SW480 (cell line): ENCODE measurements around the gene ANKLE2.
A peak's percentile ranks its signal among the peaks of the same experiment; 100 is the strongest.

Experiments
- DNase-seq: peaks from one replicate; pipeline ENCODE4 v3.0.0-alpha.2; 2016; ENCODE audit warnings: low spot score

ANKLE2 gene

DNA sequence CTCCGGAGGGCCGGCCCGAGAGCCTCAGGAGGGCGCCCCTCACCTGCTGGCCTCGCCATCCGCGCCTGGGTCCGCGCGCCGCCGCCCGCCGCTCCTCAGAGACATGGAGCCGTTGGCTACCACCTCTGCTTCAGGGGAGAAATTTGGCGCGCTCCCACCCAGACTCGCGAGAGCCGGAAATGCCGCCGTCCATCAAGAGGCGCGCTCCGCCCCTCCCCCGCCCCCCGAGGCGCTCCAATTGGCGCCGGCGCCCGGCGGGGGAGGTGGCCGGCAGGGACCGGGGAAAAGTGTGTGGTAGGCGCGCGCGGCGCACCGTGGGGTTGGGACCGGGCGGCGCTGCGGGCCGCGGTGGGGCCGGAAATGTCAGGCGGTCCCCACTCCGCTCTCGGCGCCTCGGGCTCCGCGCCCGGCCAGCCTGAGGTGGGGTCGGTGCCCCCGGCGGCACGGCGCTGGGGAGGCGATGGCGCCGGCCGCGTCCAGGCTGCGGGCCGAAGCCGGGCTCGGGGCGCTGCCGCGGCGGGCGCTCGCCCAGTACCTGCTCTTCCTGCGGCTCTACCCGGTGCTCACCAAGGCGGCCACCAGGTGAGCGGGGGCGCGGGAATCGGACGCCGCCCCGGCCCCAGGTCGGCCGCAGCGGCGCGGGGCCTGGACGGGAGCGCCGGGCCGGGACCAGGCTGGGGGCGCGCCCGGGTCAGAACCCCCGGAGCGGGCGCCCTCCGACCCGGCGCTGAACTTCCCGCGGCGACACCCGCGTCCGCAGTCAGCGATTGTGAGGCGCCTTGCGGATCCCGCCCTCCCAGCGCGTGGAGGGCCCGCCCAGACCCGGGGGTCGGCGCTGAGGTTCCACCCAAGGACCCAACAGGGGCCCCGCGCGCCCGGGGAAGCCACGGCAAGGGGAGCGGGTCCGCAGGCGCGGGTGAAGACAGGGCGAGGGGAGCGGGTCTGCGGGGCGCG lies 74.1 kb downstream of the ANKLE2 start, which contains the start of the genes POLE and PXMP2:
Gene POLE, minus strand, starts transcription at position 132 of the 954 bp plus-strand sequence. Its CDS starts 27 bp downstream, at position 105.
Gene PXMP2, plus strand, starts transcription at position 377 of the 954 bp plus-strand sequence. Its CDS starts 84 bp downstream, at position 461.
- DNase-seq: peak; percentile 90

DNA sequence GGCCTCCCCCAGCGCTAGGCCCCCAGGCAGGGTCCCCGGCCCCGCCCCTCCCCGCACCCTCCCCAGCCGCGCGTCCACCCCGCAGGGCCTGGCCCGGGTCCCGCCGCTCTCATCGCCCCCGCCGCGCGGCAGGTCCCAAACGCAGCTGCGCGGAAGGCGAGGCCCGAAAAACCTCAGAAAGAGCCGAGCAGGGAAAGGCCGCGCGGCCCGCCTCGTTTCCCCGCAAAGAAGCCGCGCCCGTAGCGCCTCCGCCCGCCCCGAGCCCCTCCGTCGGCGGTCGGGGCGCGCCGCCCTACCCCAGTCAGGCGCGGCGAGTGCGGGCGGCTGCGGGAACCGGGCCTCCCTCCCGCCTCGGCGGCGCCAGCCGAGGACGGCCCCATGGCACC lies 74.8 kb downstream of the ANKLE2 start:
- DNase-seq: peak; percentile 19

DNA sequence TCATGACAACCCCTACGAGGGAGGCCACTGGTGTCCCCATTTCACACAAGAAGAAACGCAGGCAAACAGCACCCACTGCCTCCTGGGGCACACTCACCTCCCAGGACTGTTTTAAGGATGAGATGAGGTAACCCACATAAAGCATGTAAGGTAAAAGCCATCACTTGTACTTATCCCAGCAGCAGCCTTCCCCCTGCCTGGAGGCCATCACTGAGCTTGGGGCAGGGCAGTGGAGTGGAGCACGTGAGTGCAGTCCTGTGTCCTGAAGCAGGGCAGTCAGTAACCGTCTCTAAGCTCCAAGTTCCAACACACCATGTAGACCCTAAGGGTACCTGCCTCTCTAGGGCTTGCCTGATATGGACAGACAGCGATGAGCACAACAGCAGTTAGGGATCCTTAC lies 76.2 kb downstream of the ANKLE2 start:
- DNase-seq: no peak

DNA sequence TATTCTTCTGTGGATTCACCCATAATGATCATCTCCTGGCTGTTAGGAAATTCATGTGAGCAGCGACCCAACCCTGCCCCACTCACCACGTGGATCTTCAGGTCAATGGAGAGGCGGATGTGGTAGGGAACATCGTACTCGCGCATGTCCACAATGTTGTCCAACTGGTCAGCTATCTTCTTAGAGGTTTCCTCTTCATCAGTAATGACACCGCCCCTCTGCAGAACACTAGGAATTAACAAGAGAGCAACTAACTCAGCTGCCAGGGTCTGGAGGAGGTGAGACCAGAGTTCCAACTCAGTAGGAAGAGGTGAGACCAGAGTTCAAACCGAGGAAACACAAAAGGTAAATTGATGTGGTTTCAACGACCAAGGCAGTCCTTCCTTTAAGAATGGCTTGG lies 84.1 kb downstream of the ANKLE2 start:
- no peak for DNase-seq

DNA sequence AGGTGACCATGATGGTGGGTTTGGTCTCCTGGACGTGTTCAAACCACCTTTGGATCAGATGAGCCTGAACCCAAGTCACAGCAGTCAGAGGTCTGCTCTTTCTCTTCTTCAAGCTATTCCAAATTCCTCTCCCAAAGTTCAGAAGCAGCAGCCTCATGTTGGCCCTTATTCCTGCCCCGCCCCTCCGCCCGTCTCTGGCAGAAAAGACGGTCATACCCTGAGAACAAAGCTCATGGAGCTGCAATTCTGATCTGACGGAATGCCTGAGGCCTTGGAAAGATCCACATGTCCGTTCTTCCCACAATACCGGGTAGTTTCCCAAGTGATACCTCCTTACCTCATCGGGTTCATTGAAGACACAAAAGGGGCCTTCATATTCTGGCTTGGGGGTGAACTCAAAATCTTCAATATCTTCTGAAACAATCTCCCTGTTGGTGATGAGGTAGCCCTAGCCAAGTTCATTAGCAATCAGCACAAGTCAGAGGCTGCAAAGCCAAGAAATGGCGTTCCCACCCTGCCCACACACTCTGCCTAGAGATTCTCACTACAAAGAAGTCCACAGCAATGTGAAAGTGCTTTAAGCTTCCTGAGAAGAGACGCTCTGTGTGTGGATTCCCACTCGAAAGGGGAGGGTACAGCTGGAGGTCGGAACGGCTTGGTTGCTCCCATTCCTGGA lies 85.7 kb downstream of the ANKLE2 start:
- no peak for DNase-seq
